Measurements from ENCODE around the gene ROBO1.

- TF ChIP-seq EZH2phosphoT487 (IDR thresholded peaks at IDR 0.05; ENCODE audit: borderline replicate concordance, low read length) (no peak), CTCF (conservative IDR thresholded peaks at IDR 0.05; ENCODE audit: low read depth, low read length) (no peak), EZH2 (IDR thresholded peaks at IDR 0.05; ENCODE audit: low read length, unreplicated experiment) (no peak)
Measured at GRCh38 chr3:78666470-78666800, 1101.4 kb downstream of the ROBO1 start.

Measured in PC-3 (cell line).